Medulla oblongata (tissue), 1 donor: ENCODE data around the gene OVCA2.

Experiments used
- DNase-seq: peaks from one replicate; pipeline ENCODE4 v3.0.0-alpha.2; 2015; ENCODE audit errors: extremely low spot score

Gene OVCA2

GRCh38 chr17:2034157-2034556 is 7.7 kb upstream of the OVCA2 start:
- no peak for DNase-seq

GRCh38 chr17:2034806-2035540 is 6.8 kb upstream of the OVCA2 start:
- DNase-seq, result no peak

DNA sequence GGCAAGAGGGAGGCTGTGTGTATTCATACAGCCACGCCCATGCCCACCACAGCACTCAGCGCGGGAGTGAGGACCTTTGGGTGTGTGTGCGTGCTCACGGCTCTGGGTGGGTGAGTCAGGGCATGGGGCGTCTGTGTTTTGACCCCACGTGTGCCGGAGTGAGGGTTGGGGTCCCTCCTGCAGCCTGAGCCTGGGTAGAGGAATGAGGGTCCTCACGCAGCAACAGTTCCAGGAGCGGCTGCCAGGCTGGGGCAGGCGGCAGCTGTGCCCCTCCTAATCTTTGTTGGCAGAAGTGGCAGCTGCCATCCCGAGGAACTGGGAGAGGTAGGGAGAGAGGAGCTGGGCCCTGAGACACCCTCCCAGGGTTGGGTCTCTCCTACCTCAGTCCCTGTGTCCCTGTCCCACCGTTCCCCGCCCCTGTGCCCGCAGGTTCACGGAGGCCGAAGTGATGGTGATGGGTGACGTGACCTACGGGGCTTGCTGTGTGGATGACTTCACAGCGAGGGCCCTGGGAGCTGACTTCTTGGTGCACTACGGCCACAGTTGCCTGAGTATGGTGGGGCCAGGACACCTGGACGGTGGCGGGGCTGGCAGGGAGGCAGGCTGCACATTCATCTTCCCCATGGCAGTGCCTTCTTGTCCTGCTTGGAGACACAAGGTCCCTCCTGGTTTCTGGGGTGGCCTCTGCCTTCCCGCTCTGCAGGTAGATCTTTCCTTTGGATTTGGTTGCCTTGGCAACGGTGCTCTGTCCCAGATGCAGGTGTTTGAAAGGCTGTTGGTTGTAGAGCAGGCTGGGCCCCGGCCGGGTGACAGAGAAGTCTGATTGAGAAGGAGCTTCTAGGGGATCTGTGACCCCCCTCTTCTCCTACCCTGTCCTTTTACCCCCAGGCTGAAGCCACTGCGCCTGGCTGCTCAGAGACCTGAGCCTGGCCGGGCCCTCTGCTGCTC is 6.0 kb upstream of the OVCA2 start:
- no peak for DNase-seq

GRCh38 chr17:2037155-2037554 is 4.7 kb upstream of the OVCA2 start:
- DNase-seq, result no peak

DNA sequence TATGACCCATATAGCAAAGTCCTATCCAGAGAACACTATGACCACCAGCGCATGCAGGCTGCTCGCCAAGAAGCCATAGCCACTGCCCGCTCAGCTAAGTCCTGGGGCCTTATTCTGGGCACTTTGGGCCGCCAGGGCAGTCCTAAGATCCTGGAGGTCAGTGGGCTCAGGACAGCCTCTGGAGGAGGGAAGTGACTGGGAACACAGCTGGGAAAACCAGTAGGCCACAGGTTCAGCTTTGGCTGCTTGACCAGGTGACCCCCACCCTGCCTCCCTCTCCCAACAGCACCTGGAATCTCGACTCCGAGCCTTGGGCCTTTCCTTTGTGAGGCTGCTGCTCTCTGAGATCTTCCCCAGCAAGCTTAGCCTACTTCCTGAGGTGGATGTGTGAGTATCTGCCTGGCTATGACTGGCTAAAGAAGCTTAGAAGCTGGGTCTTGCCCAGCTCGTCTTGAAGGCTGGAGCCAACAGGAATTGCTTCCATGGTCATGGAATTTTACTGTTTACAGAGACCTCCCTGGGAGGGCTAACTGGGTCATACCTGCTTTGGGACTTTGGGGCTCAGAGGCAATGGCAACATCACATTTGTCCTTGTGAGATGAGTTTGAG is 1.5 kb upstream of the OVCA2 start:
- DNase-seq, result no peak

- no peak for DNase-seq
Observed at GRCh38 chr17:2040942-2041560, 771 bp upstream of the OVCA2 start.

DNA sequence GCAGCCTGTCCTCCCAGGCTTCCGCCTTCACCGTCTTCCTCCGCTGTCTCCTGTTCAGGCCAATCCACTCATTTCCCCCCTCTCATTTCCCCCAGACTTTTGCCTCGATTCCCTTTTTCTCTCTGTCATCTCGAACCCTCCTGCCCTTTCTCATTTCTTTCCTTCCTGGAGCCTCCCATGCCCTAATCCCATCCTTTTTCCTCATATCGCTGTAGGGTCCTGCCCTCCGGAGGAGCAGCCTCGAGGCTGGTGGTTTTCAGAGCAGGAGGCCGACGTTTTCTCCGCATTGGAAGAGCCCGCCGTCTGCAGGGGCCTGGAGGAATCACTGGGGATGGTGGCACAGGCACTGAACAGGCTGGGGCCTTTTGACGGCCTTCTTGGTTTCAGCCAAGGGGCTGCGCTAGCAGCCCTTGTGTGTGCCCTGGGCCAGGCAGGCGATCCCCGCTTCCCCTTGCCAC is 597 bp downstream of the OVCA2 start:
- no peak for DNase-seq

DNA sequence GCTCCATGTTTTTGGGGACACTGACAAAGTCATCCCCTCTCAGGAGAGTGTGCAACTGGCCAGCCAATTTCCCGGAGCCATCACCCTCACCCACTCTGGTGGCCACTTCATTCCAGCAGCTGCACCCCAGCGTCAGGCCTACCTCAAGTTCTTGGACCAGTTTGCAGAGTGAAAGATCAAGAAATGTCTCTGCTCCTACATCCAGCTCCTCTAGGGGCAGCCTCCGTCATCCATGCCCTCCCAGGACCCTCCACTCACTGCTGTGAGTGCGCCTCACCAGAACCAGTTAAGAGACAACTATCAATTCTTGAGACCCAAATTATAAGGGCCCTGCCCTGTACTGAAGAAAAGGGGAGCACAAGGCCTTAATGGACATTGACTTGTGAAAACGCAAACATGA is 1.1 kb downstream of the OVCA2 start:
- DNase-seq, result no peak

DNA sequence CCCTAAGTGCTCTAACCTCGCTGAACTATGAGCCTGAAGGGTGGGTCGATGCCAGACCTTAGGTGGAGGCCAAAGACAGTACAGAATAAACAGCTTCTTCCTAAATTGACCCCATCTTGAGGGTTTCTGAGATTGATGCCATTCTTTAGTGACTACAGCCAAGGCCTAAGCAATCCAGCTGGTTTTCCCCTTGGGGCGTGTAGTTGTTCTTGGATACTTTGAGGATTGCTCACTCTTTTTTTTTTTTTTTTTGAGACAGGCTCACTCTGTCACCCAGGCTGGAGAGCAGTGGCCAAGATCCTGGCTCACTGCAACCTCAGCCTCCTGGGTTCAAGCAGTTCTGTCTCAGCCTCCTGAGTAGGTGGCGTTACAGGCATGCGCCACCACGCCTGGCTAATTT is 2.0 kb downstream of the OVCA2 start:
- DNase-seq, result no peak

DNA sequence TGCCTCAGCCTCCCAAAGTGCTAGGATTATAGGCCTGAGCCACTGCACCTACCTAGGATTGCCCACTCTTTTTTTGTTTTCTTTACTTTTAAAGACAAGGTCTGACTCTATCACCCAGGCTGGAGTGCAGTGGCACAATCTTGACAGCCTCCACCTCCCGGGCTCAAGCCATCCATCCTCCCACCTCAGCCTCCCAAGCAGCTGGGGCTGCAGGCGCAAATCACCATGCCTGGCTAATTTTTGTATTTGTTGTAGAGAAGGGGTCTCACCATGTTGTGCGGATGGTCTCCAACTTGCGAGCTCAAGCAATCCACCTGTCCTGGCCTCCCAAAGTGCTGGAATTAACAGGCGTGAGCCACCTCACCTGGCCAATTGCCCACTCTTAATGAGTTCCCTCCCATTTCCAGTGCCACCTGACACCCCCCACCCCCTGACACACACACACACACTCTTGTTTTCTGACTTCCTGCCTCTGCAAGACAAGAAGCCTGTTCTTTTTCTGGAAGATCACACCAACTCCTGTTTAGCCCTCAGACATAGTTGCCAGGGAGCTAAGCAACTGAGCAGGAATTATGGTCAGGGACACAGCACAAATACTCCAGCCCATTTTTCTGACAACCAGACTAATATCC is 2.6 kb downstream of the OVCA2 start:
- no peak for DNase-seq

GRCh38 chr17:2047590-2047989 is 5.8 kb downstream of the OVCA2 start:
- DNase-seq, result no peak

DNA sequence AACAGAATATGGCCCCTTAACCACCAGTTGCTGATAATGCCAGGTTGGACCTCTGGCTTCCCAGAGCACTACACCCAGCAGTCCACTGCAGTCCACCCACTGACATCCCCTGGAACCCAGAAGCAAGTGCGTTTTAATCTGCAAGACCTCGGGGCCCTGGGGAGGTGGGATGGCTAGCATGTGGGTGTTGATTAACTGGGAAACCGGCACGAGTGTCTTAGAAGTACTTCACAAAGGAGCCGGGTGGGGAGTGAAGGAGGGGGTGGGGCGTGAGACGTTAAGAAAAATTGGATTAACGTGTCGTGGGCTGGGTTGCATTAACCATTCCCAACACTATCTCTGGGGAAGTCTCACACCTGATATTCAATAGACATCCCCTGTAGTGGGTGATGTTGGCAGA is 7.0 kb downstream of the OVCA2 start:
- DNase-seq, result no peak

GRCh38 chr17:2049333-2050299 is 7.8 kb downstream of the OVCA2 start:
- peak; percentile 52 for DNase-seq

- DNase-seq, result peak; percentile 69
Observed at GRCh38 chr17:2050300-2051060, 8.7 kb downstream of the OVCA2 start.

DNA sequence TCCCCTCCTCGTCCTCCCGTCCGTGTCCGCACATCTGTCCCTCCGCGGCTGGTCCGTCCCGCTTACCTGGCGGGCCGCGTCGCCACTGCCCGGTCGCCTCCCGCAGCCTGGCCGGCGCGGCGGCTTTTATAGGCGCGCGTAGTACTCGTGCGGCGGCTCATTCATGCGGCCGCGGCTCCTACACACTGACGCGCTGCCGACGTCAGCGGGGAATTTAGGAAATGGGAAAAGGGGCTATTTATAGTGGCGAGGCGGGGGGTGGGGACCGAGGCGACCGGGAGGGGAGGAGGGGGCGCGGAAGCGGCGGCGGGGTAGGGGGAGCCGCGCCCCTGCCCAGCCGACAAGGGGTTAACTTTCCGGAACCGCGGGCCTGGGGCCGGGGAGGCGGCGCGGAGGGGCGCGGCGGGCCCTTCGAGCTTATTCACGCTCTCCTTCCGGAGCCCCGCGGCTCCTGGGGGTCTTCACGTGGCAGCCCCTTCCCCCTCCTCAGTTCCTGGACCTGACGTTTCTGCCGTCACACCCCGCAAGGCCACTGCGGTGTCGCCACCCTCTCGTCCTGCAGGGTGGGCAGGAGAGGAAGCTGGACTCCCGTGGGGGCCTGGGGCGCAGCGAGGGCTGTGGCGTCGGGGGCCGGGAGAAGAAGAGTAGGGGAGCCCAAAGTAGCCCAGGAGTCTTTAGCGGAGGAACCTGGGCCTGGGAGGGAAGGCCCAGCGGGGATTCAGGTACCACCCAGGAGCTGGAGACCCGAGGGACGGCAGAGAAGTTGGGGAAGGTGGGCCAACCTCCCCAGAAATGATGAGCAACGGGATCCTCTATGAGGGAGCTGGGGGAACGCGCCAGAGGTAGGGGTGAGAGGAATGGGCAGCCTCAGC is 9.5 kb downstream of the OVCA2 start:
- no peak for DNase-seq

DNA sequence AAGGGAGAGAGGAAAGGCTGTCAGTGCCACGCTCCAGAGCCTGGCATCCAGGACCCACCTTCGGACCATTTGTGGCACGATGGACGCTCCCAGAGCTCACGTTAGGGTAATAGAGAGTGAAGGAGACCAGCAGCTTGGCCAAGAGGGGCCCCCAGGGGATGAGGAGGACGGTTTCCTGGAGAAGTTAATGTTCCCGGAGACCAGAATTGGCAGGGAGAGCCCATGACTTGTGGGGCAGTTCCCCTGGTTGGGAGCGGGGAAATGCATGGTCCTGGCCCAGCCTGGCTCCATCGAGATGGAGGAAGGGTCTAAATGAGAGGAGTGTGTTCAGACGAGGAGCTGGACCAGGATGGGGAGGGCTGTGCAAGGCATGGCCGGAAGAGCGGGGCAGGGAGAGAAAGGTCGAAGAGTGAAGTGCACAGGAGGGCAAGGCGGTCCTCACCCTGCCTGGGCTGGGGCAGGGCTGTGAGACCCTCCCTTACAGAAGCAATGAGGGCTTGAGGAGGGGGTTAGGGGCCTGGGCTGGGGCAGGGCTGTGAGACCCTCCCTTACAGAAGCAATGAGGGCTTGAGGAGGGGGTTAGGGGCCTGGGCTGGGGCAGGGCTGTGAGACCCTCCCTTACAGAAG is 10.2 kb downstream of the OVCA2 start:
- DNase-seq, result no peak

DNA sequence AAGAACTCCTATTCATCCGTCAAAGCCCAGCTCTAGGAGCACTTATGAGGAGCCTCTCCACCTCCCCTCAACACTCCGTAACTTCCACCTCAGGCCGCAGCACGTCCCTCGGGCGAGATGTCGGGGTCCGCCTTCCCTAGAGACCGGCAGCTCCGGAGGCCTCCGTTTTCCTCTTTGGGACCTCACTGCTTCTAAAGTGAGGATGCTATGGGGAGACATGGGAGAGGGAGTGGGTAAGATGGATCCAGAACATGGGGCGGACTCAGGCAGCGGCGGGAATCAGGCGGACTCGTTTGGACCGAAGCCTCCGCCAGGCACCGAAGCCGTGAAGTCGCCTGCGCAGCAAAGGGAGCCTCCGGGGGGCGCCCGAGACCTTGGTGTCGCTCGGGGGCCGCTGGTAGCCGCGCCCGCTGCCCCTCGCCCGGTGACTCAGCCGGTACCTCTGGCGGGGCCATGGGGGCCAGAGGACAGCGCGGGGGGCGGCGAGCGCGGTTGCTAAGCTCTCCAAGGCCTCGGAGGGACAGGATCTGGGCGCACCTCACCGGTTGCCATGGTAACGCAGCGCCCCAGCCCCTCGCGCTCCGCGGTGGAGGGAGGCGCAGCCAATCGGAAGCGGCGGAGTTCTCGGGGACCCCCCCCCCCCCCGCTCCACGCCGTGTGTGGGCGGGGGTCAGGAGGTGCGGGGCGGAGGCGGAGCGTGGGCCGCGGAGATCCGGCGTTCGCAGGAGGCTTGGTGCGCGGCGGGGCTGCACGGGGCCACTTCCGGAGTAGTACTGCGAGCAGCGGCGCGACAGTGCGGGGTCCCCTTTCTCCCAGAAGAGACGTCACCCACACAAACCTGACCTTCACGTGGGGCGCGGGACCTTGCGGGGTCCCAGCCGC is 11.8 kb downstream of the OVCA2 start:
- peak; percentile 70 for DNase-seq
